Colon (tissue), 2 donors: Measurements from ENCODE around the gene NMUR2.

ENCODE experiments used
- FAIRE-seq: peaks from 2 replicates; lab custom pipeline; 2012; peaks lifted over from hg19 to GRCh38; lab: Jason Lieb, UNC
- donor health status: control.
- donor health status: control.

NMUR2 gene

DNA sequence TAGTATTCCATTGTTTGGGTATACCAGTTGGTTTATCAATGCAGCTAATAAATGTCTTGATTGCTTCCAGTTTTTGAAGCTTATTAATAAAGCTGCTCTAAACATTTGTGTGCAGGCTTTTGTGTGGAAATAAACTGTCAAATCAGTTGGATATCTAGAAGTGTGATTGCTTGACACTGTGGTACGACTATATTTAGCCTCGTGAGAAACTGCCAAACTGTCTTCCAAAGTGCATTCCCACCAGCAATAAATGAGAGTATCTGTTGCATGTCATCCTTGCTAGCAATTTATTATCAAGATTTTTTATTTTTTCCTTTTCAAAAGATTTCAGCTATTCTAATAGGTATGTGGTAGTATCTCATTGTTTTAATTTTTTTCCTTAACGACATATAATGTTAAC is 37.5 kb downstream of the NMUR2 start:
- no peak for FAIRE-seq

DNA sequence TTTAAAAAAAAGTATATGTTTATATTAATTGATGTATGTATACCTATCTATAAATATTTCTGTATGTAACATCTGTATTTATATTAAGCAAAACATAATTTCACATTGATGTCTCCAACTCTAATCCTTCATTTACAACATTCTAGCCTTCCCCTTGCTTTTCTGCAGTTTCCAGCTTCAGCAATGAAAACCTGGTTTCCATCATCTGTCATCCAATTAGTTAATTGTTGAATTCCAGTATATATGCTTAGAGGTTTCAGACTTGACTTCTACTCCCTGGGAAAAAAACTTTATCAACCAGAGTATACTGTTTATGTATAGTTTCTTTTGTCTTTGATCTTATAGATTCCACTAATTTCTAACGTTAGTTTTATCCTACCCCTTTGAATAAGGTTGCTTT is 38.4 kb downstream of the NMUR2 start:
- FAIRE-seq: no peak

DNA sequence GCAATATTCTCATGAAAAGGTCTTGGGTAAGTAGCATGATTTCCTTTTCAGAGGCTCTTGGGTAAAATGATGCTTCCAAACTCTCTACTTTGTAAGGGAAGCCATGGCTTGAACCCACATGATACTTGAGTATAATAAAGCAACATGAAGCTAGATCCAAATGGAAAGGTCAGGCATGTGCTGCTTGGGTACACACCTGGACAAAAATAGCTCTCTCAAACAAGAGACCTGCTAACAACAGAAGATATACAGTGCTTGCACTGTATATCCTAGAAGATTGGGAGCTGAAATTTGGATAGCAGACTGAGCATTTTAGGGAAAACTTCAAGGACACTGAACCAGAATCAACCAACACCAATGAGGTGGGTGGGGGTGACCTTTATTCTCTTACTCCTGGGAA is 40.2 kb downstream of the NMUR2 start:
- no peak for FAIRE-seq

DNA sequence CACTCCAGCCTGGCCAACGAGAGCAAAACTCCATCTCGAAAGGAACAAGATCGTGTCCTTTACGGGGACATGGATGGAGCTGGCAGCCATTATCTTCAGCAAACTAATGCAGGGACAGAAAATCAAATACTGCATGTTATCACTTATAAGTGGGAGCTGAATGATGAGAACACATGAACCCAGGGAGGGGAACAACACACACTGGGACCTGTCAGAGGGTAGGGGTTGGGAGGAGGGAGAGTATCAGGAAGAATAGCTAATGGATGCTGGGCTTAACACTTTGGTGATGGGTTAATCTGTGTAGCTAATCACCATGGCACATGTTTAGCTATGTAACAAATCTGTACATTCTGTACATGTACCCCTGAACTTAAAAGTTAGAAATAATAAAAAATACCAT is 40.9 kb downstream of the NMUR2 start:
- no peak for FAIRE-seq

DNA sequence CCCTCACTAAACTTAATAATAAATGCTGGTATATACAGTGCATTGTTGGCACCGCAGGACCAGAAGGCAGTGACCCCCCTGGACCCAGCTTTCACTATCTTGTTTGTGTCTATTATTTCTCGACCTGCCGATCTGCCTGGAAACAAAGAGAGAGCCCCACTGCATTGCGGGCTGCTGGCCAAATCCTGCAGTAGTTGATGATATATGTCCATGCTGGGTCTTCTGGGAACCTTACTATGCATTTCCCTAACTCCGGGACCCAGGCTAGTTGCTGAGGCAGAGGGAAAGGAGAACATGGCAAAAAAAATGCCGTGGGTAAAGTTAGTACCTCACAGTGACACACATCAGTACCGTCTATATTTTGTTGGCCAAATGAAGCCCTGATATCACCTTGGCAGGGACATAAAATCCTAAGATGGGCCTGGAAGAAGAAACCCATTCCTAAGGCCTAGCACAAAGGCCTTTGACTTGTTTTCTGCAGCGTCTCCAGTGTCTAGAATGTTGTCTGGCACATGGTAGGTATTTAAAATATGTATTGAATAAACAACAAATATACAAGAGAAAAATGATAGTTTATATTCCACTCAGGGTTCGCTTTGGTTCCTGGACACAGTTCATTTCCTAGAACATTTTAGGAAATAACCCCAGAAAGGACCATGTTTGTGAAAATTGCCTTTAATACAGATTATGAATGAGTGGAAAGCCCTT is 46.1 kb downstream of the NMUR2 start:
- FAIRE-seq: no peak

DNA sequence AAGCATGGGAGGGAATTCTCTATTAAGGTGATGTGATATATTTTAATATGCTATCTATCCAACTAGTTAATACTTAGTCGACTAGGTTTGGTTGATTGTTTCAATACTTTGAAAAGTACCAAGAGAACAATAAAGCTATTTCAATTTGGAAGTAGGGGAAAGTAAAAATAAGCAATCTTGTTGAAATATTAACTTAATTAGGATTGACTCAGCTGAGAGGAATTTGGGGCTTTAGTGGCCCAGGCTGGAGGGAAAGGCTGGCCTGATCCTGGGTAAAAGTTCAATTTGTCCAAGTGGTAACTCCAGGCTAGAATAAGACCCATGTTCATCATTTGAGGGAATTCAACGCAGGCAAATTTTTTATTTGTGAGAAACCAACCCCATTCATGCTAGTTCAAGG is 48.6 kb downstream of the NMUR2 start:
- no peak for FAIRE-seq

DNA sequence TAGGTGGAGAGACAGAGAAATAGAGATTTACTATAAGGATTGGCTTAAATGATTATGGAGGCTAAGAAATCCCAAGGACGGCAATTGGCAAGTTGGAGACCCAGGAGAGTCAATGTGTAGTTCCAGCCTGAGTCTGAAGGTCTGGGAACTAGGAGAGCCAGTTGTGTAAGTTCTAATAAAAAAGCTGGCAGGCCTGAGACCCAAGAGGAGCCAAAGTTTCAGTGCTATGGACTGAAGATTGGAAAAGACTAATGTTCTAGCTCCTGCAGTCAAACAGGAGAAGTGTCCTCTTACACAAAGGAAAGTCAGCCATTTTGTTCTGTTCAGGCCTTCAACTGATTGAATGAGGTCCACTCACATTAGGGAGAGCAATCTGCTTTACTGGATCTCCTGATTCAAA is 50.0 kb downstream of the NMUR2 start:
- no peak for FAIRE-seq

DNA sequence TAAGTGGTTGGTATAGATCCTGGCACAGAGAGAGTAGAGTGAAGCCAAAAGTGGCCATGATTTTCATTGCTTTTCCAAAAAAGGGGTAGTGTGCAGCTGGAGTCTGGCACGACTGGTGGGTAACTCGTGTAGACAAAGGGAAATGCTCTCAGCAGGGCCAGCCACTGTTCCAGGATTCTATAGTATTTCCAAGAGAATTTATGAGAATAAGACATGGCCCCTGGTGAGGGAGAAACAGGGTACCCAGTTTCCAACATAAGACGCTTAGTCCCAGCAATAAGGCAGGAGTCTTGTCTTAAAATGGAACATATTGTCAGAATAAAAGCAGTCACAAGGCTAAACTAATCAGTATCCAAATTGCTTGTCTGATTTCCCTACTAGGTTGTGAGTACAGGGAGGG is 52.1 kb downstream of the NMUR2 start:
- no peak for FAIRE-seq

DNA sequence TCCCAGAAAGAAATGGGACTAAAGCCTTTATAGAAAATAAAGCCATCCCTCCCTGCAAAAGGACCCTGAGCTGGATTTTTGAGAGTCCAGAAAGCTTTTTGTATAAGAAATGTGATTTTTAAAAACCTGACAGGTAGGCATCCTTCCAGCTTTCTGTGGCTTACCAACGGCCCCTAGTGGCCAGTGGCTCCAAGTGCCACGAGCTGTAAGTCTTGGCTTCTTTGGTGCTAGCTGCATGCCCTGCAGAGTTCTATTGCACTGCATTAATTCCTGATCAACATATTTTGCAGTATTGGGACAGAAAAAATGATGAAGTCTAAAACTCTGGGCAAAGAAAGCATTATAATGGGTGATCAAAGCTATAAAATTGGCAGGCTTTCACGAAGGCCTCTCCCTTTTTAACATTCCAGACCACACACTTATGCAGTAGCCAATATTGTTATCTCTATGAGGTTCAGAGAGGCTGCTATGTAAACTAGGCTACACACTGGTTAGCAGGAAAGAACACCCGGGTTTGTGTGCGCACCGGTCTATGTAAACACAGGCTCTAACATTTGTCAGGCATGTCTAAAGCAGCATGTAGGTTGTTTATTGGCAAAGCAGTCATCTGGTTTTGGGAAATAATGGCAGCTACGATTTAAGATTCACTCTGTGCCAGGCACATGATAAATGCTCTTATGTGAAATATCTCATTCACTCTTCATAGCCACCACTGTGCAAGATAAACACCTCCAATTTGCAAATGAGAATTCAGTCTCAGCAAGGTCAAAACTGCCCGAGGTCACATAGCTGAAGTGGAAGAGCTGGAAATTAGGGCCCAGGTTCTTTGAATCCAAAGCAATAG is 55.2 kb downstream of the NMUR2 start:
- no peak for FAIRE-seq
